ENCODE measurements around the gene MAP3K2.

The MAP3K2 gene

GRCh38 chr2:127428815-127429109 is 41.0 kb upstream of the MAP3K2 start:
- H3K4me3 ChIP-seq (ENCODE audit: low read depth, low read length), result no peak overlapping the region
- POLR2A ChIA-PET, result no interaction called here
- no peak for TF ChIP-seq CTCF (IDR thresholded peaks at IDR 0.05; ENCODE audit: insufficient read depth, low read length, missing control alignments)
- no peak for DNase-seq (ENCODE audit: low read depth, low spot score)
- CTCF ChIA-PET, result no interaction called here

GRCh38 chr2:127428057-127428814 is 40.5 kb upstream of the MAP3K2 start:
- ChIA-PET POLR2A (no interaction called here), CTCF (interaction anchor here (0.9 kb wide), 1 partner anchor 51 kb away, joined by 3 read pairs; no protein-coding TSS in a partner anchor)
- DNase-seq (ENCODE audit: low read depth, low spot score), result no peak
- H3K4me3 ChIP-seq (ENCODE audit: low read depth, low read length), result no peak overlapping the region
- TF ChIP-seq CTCF (IDR thresholded peaks at IDR 0.05; ENCODE audit: insufficient read depth, low read length, missing control alignments), result no peak

GRCh38 chr2:127427376-127428056 is 39.7 kb upstream of the MAP3K2 start:
- ChIA-PET POLR2A (no interaction called here), CTCF (interaction anchor here (0.9 kb wide), 1 partner anchor 52 kb away, joined by 3 read pairs; no protein-coding TSS in a partner anchor)
- no peak for TF ChIP-seq CTCF (IDR thresholded peaks at IDR 0.05; ENCODE audit: insufficient read depth, low read length, missing control alignments)
- DNase-seq (ENCODE audit: low read depth, low spot score), result no peak
- no peak overlapping the region for H3K4me3 ChIP-seq (ENCODE audit: low read depth, low read length)

GRCh38 chr2:127426501-127427354 is 39.0 kb upstream of the MAP3K2 start:
- ChIA-PET POLR2A (no interaction called here), CTCF (interaction anchor here (0.9 to 1.0 kb wide), 2 partner anchors 53 kb away, joined by 3 read pairs; no protein-coding TSS in a partner anchor)
- no peak for DNase-seq (ENCODE audit: low read depth, low spot score)
- no peak for TF ChIP-seq CTCF (IDR thresholded peaks at IDR 0.05; ENCODE audit: insufficient read depth, low read length, missing control alignments)
- H3K4me3 ChIP-seq (ENCODE audit: low read depth, low read length), result no peak overlapping the region

GRCh38 chr2:127425540-127426490 is 38.0 kb upstream of the MAP3K2 start:
- DNase-seq (ENCODE audit: low read depth, low spot score), result no peak
- ChIA-PET POLR2A (no interaction called here), CTCF (interaction anchor here (1.0 to 2.2 kb wide), 4 partner anchors 10 to 54 kb away, joined by 3 to 9 read pairs (median 4); no protein-coding TSS in a partner anchor)
- TF ChIP-seq CTCF (IDR thresholded peaks at IDR 0.05; ENCODE audit: insufficient read depth, low read length, missing control alignments), result no peak
- H3K4me3 ChIP-seq (ENCODE audit: low read depth, low read length), result no peak overlapping the region

Measured in AG04449 (cell line).